MM.1S (cell line): Measurements from ENCODE around the gene FGF5.

Experiments used
- EZH2 ChIP-seq: fragments of 300-600 bp; sonication (generic); optimal IDR thresholded peaks from 2 replicates; pipeline ENCODE3; 2017; ENCODE audit warnings: low read depth, mild to moderate bottlenecking, antibody characterized with exemption, low read length, mixed read lengths
- EZH2phosphoT487 ChIP-seq: fragments of 300-600 bp; sonication (generic); IDR thresholded peaks from 2 replicates; pipeline ENCODE4 v1.6.1; 2018; ENCODE audit warnings: antibody characterized with exemption, low read length
- TF ChIP-seq, protein P1 (sequence below): fragments of 300-600 bp; sonication (generic); IDR thresholded peaks from 2 replicates; pipeline ENCODE4 v1.5.1; 2016; ENCODE audit warnings: antibody characterized with exemption, low read length, mixed read lengths

DNA sequence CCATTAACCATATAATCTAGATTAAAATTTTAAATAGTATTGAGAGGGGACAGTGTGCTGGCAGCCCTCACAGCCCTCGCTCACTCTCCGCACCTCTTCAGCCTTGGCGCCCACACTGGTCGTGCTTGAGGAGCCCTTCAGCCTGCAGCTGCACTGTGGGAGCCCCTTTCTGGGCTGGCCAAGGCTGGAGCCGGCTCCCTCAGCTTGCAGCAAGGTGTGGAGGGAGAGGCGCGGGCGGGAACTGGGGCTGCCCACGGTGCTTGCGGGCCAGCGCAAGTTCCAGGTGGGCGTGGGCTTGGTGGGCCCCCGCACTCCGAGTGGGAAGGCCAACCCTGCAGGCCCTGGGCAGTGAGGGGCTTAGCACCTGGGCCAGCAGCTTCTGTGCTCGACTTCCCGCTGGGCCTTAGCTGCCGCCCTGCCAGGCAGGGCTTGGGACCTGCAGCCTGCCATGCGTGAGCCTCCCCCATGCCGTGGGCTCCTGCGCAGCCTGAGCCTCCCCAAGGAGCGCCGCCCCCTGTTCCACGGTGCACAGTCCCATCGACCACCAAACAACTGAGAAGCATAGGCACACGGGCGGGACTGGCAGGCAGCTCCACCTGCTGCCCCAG, 36.3 kb downstream of the FGF5 start:
- TF ChIP-seq, protein P1, sequence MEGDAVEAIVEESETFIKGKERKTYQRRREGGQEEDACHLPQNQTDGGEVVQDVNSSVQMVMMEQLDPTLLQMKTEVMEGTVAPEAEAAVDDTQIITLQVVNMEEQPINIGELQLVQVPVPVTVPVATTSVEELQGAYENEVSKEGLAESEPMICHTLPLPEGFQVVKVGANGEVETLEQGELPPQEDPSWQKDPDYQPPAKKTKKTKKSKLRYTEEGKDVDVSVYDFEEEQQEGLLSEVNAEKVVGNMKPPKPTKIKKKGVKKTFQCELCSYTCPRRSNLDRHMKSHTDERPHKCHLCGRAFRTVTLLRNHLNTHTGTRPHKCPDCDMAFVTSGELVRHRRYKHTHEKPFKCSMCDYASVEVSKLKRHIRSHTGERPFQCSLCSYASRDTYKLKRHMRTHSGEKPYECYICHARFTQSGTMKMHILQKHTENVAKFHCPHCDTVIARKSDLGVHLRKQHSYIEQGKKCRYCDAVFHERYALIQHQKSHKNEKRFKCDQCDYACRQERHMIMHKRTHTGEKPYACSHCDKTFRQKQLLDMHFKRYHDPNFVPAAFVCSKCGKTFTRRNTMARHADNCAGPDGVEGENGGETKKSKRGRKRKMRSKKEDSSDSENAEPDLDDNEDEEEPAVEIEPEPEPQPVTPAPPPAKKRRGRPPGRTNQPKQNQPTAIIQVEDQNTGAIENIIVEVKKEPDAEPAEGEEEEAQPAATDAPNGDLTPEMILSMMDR: no peak
- TF ChIP-seq EZH2phosphoT487: no peak
- no peak for TF ChIP-seq EZH2
